Ovary (tissue), 3 donors: ENCODE measurements around the gene KLRG1.

Experiments
- EP300 ChIP-seq: sonication (generic); formaldehyde crosslinking; IDR thresholded peaks from one replicate; pipeline ENCODE4 v1.6.1; 2017; ENCODE audit warnings: antibody characterized with exemption
- POLR2A ChIP-seq: fragments of 450-650 bp; IDR thresholded peaks from one replicate; pipeline ENCODE4 v1.6.1; 2017; ENCODE audit warnings: antibody characterized with exemption, mild to moderate bottlenecking, moderate library complexity
- TF ChIP-seq, protein P1 (sequence below), 3 donors: fragments of 450-650 bp in 2 of 3; fragments of 200-600 bp in 1 of 3; IDR thresholded peaks; one replicate each; pipeline versions ENCODE4 v1.5.1 to v1.8.0; 2016 to 2022; ENCODE audit warnings: antibody characterized with exemption in 3 of 3, mild to moderate bottlenecking in 1 of 3
- donor health status: DM: no; HTN: no; CAD: no.

DNA sequence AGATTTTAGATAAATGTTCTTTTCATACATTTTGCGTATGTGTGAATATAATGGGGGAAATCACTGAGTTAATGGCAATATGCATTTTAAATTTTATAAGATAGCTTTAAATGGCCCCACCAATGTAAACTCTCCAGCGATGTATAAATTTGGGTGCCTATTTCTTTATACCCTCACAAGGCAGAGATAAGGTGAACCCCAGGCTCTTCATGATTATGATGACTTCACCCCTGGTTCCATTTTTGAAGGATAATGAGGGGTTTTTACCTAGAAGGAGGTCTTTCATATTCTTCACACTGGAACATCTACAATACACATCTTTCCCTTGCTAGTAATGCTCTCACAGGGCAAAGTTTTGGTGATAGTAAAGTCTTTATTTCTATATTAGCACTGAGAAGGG, 35.2 kb downstream of the KLRG1 start:
- TF ChIP-seq EP300 (no peak), POLR2A (no peak)
- TF ChIP-seq, protein P1, sequence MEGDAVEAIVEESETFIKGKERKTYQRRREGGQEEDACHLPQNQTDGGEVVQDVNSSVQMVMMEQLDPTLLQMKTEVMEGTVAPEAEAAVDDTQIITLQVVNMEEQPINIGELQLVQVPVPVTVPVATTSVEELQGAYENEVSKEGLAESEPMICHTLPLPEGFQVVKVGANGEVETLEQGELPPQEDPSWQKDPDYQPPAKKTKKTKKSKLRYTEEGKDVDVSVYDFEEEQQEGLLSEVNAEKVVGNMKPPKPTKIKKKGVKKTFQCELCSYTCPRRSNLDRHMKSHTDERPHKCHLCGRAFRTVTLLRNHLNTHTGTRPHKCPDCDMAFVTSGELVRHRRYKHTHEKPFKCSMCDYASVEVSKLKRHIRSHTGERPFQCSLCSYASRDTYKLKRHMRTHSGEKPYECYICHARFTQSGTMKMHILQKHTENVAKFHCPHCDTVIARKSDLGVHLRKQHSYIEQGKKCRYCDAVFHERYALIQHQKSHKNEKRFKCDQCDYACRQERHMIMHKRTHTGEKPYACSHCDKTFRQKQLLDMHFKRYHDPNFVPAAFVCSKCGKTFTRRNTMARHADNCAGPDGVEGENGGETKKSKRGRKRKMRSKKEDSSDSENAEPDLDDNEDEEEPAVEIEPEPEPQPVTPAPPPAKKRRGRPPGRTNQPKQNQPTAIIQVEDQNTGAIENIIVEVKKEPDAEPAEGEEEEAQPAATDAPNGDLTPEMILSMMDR (IDR thresholded peaks at IDR 0.05): no peak
